Measurements from ENCODE around the gene CNTN5.

Gene CNTN5

DNA sequence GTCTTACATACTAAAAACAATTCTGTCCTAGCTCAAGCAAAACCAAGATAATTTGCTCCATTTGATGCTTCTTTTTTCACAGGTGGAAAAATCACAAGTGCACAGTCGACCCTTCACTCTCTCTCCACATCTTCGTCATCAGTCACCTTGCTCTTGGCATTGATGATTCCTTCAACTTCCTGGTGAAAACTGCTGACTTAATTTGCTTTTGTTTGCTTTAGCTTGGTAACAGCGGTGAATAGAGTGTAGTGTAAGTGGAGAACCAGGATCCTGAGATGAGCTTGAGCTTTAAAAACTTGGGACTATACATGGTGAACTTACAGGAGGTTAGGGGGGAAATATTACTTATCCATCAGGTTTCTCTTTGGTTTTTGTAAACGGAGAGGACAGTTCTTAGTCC is 1335.3 kb downstream of the CNTN5 start:
- in situ Hi-C loops (cut with MboI; ENCODE audit: low sequenced_read_pairs, unreplicated experiment): no loop called here
- DNase-seq (ENCODE audit: low spot score): no peak
- TF ChIP-seq, protein P1, sequence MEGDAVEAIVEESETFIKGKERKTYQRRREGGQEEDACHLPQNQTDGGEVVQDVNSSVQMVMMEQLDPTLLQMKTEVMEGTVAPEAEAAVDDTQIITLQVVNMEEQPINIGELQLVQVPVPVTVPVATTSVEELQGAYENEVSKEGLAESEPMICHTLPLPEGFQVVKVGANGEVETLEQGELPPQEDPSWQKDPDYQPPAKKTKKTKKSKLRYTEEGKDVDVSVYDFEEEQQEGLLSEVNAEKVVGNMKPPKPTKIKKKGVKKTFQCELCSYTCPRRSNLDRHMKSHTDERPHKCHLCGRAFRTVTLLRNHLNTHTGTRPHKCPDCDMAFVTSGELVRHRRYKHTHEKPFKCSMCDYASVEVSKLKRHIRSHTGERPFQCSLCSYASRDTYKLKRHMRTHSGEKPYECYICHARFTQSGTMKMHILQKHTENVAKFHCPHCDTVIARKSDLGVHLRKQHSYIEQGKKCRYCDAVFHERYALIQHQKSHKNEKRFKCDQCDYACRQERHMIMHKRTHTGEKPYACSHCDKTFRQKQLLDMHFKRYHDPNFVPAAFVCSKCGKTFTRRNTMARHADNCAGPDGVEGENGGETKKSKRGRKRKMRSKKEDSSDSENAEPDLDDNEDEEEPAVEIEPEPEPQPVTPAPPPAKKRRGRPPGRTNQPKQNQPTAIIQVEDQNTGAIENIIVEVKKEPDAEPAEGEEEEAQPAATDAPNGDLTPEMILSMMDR (IDR thresholded peaks at IDR 0.05; ENCODE audit: borderline replicate concordance, control extremely low read depth, extremely low read depth, insufficient read depth, missing control alignments): no peak

DNA sequence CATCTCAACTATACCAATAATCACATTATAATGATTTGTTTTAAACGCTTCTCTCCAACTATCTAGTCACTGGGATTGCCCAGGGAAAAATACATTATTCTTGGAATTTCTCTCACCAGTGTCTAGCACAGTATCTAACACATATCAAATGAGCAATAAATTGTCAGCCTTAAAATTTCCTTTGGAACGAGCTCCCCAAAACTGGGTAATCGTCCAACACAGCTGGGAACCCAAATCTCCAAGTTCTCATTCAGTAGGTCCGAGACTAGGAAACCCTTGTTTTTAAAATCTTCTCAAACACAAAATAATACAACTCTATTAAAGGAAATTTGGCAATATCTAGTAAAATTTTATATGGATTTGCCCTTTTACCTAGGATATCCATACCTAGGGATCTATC is 1338.5 kb downstream of the CNTN5 start:
- DNase-seq (ENCODE audit: low spot score): no peak
- in situ Hi-C loops (cut with MboI; ENCODE audit: low sequenced_read_pairs, unreplicated experiment): no loop called here
- TF ChIP-seq, protein P1 (IDR thresholded peaks at IDR 0.05; ENCODE audit: borderline replicate concordance, control extremely low read depth, extremely low read depth, insufficient read depth, missing control alignments): no peak

DNA sequence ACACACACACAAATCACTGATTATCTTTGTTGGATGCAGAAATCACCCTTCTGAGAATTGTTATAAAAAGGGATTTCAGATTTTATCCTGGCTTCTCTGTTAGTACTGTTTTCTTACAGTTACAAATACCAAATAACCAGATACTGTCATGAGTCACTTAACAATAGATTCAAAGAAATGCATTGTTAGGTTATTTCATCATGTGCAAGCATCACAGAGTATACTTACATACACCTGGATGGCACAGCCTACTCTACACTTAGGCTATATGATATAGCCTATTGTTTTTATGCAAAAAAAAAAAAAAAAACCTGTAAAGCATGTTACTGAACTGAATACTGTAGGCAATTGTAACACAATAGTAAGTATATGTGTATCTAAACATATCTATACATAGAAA is 1347.1 kb downstream of the CNTN5 start:
- in situ Hi-C loops (cut with MboI; ENCODE audit: low sequenced_read_pairs, unreplicated experiment): no loop called here
- TF ChIP-seq, protein P1 (IDR thresholded peaks at IDR 0.05; ENCODE audit: borderline replicate concordance, control extremely low read depth, extremely low read depth, insufficient read depth, missing control alignments): no peak
- no peak for DNase-seq (ENCODE audit: low spot score)

DNA sequence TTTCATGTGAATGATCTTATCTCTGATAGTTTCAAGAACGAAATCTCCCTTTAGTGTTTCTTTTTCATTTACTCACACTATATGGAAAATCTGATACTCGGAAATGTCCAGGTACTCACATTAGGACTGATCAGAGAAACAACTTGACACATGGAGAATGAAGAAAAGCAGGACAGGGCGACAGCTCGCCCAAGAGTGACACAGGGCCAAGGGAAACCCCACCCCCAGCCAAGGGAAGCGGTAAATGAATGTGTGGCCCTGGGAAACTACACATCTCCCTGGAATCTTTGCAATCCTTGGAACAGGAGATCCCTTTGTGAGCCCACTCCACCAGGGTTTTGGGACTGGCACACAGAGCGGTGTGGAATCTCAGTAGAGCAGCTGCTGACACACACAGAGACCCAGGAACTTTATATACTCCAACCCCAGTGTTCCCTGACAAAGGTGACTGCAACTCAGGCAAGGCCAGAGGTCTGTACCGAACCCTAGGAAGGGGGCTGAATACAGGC is 1362.7 kb downstream of the CNTN5 start:
- TF ChIP-seq, protein P1 (IDR thresholded peaks at IDR 0.05; ENCODE audit: borderline replicate concordance, control extremely low read depth, extremely low read depth, insufficient read depth, missing control alignments): no peak
- in situ Hi-C loops (cut with MboI; ENCODE audit: low sequenced_read_pairs, unreplicated experiment): no loop called here
- no peak for DNase-seq (ENCODE audit: low spot score)

DNA sequence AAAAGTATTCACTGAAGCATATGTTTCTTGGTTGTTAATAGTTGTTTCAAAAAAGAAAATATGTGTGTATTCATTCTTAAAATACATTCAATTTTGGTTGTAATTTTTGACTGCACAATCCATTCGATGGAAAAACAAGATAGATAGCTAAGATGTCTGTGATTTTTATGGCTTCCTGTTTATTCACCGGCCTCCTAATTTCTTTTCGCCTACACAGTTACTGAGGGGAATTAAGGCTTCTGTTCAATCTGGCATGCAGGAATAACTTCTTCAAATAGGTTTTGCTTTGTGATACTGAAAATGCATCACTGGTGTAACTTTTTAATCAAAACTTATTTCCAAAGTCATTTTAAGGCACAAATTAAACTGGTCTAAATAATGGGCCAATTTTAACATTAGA is 1375.5 kb downstream of the CNTN5 start:
- in situ Hi-C loops (cut with MboI; ENCODE audit: low sequenced_read_pairs, unreplicated experiment): no loop called here
- no peak for DNase-seq (ENCODE audit: low spot score)
- TF ChIP-seq, protein P1 (IDR thresholded peaks at IDR 0.05; ENCODE audit: borderline replicate concordance, control extremely low read depth, extremely low read depth, insufficient read depth, missing control alignments): no peak

DNA sequence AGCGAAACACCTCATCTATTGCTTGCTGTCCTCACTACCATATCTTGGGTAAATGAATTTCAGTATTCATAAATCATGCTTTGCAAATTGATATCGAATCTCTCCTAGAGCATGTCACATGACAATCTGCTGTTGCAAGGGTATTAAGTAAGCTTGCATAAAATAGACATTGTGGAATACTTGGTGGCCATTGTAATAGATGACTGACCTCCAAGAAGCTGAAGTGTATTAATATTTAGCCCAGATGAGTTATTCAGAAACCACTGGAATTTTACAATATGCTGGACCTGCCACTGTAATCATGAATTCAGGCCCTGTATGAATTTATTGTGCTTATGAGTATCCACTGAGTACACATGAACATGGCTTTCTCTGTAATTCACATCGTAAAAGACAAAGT is 1376.7 kb downstream of the CNTN5 start:
- TF ChIP-seq, protein P1 (IDR thresholded peaks at IDR 0.05; ENCODE audit: borderline replicate concordance, control extremely low read depth, extremely low read depth, insufficient read depth, missing control alignments): no peak
- in situ Hi-C loops (cut with MboI; ENCODE audit: low sequenced_read_pairs, unreplicated experiment): no loop called here
- no peak for DNase-seq (ENCODE audit: low spot score)

DNA sequence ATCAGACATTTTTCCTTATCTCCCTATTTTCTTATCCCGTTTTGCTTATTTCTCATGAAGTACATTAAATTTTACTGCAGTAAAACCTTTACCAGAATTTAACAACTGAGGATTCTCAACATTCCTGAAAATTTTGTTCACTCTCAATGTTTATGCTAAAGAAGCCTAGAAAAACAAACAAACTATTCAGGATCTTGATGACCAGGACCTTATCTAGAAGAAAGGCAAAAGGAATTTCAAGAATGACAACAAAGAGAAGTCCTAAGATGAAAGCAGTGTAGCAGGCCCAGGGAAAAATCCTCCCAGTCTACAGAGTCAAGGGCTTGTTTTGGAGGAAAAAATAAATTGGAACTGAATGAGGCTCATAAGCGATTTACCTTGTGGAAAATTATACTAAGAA is 1383.1 kb downstream of the CNTN5 start:
- TF ChIP-seq, protein P1 (IDR thresholded peaks at IDR 0.05; ENCODE audit: borderline replicate concordance, control extremely low read depth, extremely low read depth, insufficient read depth, missing control alignments): no peak
- DNase-seq (ENCODE audit: low spot score): no peak
- in situ Hi-C loops (cut with MboI; ENCODE audit: low sequenced_read_pairs, unreplicated experiment): no loop called here
